GM19193 (cell line): ENCODE results near the gene ASTL.
A peak's percentile ranks its signal among the peaks of the same experiment; 100 is the strongest.

Experiments used
- POLR2A ChIP-seq: IDR thresholded peaks from 4 replicates; pipeline ENCODE4 v1.6.1; 2011; ENCODE audit not compliant: insufficient read depth, insufficient read length; ENCODE audit errors: extremely low read depth

The ASTL gene

DNA sequence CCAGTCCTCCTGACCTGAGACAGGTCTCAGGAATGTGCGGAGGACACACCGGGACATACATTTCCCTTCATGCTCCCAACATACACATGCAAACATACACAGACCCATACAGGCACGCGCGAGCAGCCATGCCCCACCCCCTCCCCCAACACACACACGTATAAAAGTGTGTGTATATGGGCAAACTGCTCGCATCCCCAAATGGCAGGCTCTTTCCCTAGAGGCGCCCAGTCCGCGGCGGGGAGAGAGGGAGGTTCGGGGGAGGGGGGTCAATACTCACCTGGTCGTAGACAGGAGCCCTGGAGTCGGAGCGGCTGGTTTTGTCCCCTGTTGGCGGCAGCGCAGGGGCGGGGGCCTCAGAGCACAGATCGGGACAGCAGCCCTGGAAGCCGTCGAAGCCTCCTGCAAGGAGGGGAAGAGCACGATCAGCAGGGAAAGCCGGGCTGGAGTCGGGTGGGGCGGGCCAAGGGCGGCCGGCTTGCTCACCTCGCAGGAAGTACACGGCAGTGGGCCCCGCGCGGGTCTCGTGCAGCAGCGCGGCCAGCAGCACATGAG is 6.3 kb upstream of the ASTL start:
- peak; percentile 3 for TF ChIP-seq POLR2A

DNA sequence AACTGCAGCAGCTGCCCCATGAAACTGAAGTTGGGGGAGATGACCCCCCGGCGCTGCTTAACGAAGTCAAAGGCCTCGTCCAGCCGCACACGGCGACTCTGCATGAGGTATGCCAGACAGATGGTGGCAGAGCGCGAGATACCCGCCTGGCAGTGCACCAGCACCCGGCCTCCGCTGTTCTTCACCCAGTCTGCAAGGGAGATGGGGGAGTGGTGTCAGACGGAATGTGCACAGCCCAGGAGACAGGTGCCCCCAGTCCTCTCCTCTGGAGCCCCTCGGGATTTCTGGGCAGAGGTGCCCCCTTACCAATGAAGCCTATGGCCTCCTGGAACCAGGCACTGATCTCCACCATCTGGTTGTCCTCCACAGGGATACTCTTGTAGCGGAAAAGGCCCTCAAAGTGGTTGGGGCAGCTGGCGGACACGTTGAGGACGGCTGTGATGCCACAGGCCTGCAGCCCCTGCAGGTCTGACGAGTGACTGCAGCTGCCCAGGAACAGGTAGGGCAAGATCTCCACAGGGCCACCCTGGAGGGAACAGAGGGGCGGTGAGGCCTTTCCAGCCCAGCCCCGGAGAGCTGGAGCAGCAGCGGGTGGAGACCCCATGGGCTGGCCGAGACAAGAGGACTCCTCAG is 5.7 kb upstream of the ASTL start:
- peak; percentile 55 for TF ChIP-seq POLR2A

GRCh38 chr2:96143231-96143847 is 5.0 kb upstream of the ASTL start:
- no peak for TF ChIP-seq POLR2A

- peak; percentile 83 for TF ChIP-seq POLR2A
Measured at GRCh38 chr2:96142217-96143113, 4.2 kb upstream of the ASTL start.

DNA sequence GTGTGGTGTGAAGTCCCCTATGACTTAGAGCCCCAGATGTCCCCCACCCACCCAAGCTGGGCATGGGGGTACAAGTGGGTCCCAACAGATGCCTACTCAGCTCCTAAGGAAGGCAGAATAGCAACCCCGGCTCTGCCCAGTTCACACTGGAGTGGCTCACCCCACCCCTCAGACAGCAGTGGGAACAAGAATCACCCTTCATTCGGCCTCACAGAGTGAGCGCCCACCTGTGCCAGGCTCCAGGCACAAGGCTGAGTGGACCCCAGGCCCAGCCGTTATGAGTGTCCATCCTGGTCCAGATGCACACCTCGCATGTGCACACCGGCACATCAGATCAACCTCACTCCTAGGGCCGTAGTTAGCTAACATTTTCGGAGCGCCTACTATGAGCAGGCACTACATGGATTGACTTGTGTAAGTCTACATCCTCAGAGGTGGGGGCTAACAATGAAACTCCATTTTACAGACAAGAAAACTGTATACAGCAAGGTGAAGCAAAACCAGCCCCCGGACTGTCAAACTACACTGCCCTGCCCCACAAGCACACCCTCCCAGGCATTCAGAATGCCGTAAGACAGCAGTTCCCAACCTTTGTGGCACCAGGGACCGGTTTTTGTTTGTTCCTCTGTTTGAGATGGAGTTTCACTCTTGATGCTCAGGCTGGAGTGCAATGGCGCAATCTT is 2.8 kb upstream of the ASTL start:
- TF ChIP-seq POLR2A = peak; percentile 56

- TF ChIP-seq POLR2A = no peak
Measured at GRCh38 chr2:96139181-96139758, 968 bp upstream of the ASTL start.

- TF ChIP-seq POLR2A = peak; percentile 10
Measured at GRCh38 chr2:96137321-96138178, 752 bp downstream of the ASTL start.

- TF ChIP-seq POLR2A = no peak
Measured at GRCh38 chr2:96136129-96136720, 2.1 kb downstream of the ASTL start.

DNA sequence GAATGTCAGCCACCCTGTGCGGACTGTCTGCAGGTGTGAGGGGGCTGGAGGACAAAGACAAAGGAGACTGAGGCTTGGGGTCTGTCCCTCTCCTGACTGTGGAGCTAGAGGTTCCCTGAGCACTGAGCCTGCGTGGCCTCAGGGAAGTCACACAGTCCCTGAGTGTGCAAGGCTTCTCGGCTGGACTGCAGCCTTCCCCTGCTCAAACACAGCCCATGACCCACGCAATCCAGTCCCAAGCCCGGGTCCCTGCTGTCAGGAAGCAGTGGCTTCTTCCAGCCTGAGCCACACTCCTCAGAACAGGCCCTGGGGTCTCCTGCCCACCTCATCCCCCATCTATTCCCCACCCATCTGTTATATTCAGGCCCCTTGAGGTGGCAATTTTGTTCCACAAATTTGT is 2.7 kb downstream of the ASTL start:
- TF ChIP-seq POLR2A = no peak

- TF ChIP-seq POLR2A = no peak
Measured at GRCh38 chr2:96135171-96135570, 3.1 kb downstream of the ASTL start.

DNA sequence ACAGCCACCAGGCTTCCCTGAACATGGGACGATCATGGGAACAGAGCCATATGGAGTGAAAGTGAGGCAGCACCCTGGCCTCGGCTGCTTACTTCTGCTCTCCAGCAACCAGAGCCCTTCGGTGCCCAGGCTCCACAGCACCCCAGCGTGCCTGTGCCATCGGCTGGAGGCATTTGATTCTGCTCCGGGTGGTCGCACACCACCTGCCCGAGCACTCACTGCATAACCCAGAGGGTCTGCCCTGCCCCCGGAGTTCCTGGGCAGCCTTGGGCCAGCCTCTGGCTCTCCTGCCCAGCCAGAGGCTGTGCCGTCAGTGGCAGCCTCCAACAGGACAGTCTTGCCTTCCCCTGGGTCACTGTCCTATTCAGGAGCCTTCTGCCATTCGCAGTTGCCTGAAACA is 3.9 kb downstream of the ASTL start:
- TF ChIP-seq POLR2A = no peak

DNA sequence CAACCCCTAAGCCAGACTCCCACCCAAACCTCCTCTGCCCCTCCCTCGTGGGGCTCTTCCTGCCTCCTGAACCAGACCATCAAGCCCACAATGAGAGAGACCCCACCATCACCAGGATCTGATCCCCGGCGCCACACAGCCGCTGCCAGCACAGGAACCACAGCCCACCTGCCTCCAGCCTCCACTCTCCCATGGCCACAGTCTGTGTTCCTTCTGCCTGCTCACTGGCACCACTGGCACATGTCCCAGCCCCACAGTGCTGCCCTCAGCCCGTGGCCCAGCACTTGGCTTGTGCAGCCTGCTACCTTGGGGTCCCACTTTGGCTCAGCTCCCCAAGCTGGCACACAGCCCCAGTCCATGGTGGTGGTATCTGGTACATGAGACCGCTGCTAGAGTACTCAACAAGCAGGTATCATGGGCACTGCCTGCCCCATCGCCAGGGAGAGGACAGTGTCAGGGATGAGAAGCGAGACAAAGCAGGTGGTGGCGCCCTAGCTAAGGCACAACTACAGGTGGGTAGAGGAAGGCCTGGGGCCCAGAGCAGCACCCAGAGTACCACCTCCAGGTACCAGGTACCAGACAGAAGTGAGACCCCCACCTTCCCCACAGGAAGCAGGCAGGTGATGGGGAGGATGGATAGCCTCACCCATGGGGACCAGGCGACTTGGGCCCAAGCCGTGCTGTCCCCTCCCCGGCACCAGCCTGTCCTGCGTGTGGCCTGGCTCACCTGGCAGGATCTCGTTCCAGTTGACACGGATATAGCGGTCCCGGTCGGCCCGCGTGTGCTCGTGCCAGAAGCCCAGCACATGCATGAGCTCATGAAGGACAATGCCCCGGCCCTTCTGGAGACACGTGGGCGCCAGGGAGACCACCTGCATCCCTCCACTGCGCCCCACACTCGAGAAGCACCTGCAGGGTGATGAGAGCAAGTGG is 6.2 kb downstream of the ASTL start:
- TF ChIP-seq POLR2A = no peak
